ENCODE data around the gene CYB5R4.
"Not testable (repeated sequence)": the region's sequence is repeated elsewhere in the genome, so short reads cannot be mapped to it uniquely, and the experiment has no call there.

The CYB5R4 gene

DNA sequence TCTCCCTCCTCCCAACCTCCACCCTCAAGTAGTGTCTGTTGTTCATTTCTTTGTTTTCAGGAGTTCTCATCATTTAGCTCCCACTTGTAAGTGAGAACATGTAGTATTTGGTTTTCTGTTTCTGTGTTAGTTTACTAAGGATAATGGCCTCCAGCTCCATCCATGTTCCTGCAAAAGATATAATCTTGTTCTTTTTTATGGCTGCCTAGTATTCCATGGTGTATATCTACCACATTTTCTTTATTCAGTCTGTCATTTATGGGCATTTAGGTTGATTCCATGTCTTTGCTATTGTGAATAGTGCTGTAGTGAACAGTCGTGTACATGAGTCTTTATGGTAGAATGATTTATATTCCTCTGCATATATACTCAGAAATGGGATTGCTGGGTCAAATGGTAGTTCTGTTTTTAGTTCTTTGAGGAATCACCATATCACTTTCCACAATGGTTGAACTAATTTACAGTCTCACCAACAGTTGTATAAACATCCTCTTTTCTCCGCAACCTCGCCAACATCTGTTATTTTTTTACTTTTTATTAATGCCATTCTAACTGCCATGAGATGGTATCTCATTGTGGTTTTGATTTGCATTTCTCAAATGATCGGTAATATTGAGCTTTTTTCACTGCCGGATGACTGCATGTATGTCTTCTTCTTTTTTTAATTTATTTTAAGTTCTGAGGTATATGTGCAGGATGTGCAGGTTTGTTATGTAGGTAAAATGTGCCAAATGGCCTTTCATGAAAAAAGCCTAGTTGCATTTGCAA is 48.3 kb downstream of the CYB5R4 start:
- DNase-seq, result not testable (repeated sequence)

DNA sequence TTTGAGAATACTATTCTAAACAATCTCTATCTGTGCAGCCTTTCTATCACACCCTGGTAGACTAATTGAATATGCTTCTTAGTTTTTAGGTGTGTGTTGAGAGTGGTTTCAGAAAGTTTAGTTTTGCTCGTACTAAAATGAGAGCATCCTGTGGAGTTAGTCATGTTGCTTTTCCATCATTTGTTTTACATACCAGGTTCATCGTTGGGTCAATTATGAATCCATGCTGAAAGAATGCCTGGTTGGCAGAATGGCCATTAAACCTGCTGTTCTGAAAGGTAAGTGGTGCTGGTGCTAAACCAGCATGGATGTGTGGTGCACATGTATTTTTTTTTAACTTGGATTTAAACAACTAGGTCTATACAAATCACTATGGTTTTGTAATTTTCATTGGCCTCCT is 49.3 kb downstream of the CYB5R4 start:
- DNase-seq, result no peak

DNA sequence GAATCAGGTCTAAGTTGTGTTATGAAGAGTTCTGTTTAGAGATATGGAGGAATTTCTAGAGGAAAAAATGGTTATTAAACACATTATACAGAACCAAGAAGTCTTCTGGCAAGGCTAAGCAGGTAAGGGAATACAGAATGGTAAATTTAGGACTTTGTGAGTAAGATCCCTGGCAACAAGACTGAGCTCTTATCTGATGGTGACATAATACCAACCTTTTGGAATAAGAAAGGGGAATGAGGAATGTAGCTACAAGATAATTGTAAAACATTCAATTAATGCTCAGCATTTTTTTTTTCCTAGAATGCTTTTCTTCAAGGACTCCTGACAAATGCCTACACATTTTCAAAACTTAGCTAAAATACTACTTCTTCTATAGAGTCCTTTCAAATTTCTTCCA is 51.8 kb downstream of the CYB5R4 start:
- no peak for DNase-seq

GRCh38 chr6:83914953-83915352 is 55.5 kb downstream of the CYB5R4 start:
- DNase-seq, result no peak

GRCh38 chr6:83917001-83917400 is 57.5 kb downstream of the CYB5R4 start:
- DNase-seq, result no peak

- DNase-seq, result no peak
These were observed 60.5 kb downstream of the CYB5R4 start for GRCh38 chr6:83920017-83920416.

- DNase-seq, result no peak
These were observed 61.8 kb downstream of the CYB5R4 start for GRCh38 chr6:83921315-83921714.

- DNase-seq, result no peak
These were observed 68.0 kb downstream of the CYB5R4 start for GRCh38 chr6:83927470-83927869.

GRCh38 chr6:83928286-83928685 is 68.8 kb downstream of the CYB5R4 start:
- no peak for DNase-seq

DNA sequence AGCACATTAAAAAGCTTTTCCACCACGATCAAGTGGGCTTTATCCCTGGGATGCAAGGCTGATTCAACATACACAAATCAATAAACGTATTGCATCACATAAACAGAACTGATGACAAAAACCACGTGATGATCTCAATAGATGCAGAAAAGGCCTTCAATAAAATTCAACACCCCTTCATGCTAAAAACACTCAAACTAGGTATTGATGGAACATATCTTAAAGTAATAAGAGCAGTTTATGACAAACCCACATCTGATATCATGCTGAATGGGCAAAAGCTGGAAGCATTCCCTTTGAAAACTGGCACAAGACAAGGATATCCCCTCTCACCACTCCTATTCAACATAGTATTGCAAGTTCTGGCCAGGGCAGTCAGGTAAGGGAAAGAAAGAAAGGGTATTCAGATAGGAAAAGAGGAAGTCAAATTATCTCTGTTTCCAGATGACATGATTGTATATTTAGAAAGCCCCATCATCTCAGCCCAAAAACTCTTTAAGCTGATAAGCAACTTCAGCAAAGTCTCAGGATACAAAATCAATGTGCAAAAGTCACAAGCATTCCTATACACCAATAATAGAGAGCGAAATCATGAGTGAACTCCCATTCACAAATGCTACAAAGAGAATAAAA is 86.8 kb downstream of the CYB5R4 start:
- DNase-seq, result not testable (repeated sequence)

DNA sequence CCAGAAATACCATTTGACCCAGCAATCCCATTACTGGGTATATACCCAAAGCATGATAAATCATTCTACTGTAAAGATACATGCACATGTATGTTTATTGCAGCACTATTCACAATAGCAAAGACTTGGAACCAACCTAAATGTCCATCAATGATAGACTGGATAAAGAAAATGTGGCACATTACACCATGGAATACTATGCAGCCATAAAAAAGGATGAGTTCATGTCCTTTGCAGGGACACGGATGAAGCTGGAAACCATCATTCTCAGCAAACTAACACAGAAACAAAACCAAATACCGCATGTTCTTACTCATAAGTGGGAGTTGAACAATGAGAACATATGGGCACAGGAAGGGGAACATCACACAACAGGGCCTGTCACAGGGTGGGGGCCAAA is 88.5 kb downstream of the CYB5R4 start:
- not testable (repeated sequence) for DNase-seq

GRCh38 chr6:83948851-83949250 is 89.4 kb downstream of the CYB5R4 start:
- DNase-seq, result no peak

DNA sequence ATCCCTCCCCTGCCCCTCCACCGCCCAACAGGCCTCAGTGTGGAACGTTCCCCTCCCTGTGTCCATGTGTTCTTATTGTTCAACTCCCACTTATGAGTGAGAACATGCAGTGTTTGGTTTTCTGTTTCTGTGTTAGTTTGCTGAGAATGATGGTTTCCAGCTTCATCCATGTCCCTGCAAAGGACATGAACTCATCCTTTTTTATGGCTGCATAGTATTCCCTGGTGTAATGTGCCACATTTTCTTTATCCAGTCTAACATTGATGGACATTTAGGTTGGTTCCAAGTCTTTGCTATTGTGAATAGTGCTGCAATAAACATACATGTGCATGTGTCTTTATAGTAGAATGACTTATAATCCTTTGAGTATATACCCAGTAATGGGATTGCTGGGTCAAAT is 91.9 kb downstream of the CYB5R4 start:
- DNase-seq, result not testable (repeated sequence)

- no peak for DNase-seq
These were observed 93.3 kb downstream of the CYB5R4 start for GRCh38 chr6:83952830-83953229.

DNA sequence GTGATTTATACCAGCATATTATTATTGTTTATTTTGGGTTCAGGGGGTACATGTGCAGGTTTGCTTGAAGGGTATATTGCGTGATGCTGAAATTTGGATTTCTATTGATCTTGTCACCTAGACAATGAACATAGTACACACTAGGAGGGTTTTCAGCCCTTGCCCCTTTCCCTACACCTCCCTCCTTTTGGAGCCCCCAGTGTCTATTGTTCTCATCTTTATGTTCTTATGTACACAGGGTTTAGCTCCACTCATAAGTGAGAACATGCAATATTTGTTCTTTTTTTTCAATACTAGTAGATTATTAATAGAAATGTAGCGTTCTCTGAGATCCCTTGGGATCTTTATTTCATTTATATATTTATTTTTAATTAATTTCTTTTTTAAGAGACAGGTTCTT is 94.9 kb downstream of the CYB5R4 start:
- DNase-seq, result no peak

- no peak for DNase-seq
These were observed 98.8 kb downstream of the CYB5R4 start for GRCh38 chr6:83958241-83958685.

DNA sequence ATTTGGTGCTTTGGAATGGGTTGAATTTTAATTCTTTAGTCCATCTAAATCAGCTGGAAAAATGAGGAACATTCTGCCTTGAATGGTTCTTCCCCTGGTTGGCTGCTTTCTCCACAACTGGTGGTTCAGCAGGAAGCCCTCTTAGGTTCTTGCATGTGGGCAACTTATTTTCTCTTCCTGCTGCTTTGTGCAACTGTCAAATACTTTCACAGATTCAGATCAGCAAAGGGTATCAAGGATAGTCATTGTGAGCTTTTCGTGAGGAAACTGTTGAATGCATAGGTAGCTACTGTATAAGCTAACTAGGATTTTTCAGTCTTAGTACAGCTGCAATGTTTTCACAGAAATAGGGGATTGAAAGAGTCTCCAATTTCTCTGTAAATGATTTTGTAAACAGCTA is 101.2 kb downstream of the CYB5R4 start:
- DNase-seq, result no peak

GRCh38 chr6:83962582-83962981 is 103.1 kb downstream of the CYB5R4 start:
- no peak for DNase-seq

- DNase-seq, result no peak
These were observed 107.0 kb downstream of the CYB5R4 start for GRCh38 chr6:83966539-83966938.

DNA sequence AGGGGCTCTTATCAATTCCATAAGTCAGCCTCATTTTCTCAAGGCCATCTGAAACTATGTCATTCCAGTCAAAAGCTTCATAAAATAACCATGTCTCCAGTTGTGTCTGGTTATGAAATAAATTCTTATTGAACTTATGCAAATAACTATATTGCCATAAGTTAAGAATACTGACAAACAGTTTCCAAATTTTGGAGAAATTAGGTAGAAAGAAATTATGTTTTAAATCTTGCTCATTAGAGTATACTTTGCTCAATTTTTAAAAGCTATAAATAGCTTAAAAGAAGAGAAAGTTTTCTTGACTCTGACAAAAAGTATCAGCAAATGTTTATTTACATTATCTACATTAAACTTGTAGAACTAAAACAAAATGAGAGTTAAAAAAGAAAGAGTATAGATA is 111.1 kb downstream of the CYB5R4 start:
- DNase-seq, result no peak

DNA sequence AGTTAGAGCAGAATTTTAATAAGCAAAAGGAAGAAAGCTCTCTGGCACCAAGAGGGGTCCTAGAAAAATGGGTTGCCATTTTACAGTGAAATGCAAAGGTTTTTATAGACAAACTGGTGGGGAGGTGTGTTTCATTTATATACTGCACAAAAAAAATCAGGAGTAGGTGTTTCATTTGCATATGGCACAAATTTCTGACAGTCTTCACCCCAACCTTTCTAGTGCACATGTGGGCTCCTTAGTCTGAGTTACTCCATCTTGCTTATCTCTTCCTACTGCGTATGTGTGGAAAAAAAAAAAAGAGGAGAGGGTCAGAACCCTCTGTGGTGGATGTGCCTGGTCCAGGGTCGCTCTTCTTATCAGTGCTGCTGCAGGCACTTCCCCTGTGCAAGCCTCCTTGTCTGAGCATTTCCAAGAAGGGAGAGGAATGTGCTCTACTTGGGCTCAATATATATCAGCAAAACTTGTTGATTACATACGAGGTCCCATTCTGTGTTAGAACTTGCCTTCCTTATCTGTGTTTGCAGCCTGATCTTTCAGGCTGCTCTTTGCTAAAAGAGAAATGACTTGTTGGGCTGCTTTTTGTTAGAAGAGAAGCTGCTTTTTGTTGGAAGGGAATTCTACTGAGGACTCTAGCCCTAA is 115.0 kb downstream of the CYB5R4 start:
- DNase-seq, result no peak

GRCh38 chr6:83976037-83976755 is 116.7 kb downstream of the CYB5R4 start:
- no peak for DNase-seq

Measured in amygdala (tissue), 56 donors.